AG08395 (cell line): ENCODE data around the gene LIMS1.

Source experiments
- DNase-seq: peaks from one replicate; pipeline ENCODE4 v3.0.0; 2012; ENCODE audit warnings: mixed read lengths, low spot score

Gene LIMS1

DNA sequence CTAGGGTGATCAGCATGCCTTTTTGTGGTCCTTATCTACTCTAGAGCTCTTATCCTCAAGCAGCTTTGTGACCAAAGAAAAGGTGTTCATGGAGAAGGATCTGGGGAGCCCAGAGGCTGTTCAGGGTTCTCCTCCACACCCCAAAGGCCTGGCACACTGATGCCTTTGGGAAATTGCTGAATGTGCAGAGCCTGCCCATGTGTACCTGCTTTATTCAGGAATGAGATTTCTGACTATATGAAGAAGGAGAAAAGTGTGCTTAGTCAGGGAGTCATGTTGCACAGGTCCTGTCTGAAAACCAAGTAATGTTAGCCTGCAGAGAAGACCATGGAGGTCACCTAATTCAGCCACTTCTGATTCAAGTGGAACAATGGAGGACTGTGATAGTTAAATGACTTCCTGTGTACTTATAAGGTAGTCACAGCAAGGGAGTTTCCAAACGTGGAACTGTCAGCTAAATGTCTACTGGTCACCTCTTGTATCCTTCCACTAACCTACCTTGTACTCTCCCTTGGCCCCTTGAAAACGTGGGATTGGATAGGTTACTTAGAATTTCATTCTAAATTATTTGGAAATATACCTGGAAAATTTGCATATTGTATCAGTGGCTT is 81.3 kb downstream of the LIMS1 start:
- DNase-seq, result no peak

DNA sequence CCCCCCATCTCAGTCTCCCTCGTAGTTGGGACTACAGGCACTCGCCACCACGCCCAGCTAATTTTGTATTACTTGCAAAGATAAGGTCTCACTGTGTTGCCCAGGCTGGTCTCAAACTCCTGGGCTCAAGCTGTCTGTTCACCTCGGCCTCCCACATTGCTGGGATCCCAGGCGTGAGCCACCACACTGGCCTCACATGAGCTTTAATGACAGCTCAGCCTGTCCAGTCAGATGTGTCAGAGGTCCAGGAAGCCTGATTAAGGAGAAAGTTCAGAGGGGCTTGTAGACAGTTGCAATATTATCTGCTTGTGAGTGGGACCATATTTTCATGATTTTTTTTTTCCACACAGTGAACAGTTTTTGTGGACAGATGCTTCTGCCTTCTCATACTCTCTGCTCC is 82.0 kb downstream of the LIMS1 start:
- no peak for DNase-seq

DNA sequence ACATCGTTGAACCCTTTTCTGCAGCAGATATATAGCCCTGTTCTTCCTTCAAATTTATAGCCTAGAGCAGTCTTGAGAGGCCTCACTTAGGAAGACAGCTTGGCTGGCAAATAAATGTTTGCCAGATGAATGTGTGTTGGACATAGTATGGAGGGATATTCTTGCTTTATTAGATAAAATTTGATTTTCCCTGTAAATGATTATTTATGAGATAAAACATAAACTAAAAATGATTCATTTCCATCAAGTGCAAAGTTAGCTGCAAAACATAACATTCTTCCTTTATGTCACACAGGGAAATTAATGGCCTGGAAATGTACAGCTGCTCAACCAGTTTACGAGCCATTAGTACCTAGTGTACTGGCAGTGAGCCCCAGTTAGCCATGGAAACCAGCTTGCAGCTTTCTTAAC is 82.5 kb downstream of the LIMS1 start:
- DNase-seq, result no peak

DNA sequence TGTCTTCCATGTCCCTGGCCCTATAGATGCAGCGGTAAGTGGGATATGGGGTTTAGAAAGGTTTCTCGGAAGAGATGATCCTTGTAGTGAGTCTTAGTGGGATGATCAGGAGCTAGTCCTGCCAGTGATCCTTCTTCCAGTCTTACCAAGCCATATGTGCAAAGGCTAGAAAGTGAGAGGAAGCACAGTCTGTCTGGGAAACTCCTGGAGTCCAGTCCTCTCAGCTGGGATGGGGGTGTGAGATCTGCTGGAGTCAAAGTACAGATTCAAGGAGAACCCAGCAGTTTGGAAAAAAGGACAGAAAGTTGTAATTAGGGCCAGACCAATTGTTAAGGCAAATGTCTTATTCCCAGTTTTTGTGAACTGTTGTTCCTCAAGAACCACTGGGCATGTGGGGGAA is 83.3 kb downstream of the LIMS1 start:
- DNase-seq, result no peak

DNA sequence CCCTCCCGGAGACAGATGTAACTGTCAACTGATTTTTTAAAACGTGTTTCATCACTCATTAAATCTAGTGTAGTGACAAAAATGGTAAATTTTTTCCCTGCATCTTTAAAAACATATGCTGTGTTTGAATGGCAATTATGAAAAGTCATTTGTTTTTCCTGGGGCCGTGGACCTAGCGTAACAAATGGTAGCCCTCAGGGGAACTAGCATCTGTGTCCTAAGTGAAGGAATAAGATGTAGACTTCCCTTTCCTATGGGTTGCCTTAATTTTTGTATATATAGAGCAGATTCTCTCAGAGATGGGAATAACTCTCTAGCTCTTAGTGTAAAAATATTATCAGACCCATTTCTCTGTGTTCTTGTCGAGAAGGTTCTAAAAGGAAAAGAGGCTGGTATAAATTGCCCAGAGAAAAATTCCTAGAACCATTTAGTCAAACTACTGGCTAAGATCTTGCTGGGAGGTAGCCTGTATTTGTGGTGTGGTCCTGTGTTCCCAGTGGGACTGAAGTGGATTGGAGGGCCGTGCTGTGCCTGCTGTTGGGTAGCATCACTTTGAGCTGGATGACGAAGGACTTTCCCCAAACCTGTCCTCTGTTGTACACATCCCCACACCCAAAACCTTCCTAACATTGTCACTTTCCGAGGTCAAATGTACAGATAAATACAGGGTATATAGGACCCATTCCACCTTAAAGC is 85.8 kb downstream of the LIMS1 start:
- DNase-seq, result no peak

DNA sequence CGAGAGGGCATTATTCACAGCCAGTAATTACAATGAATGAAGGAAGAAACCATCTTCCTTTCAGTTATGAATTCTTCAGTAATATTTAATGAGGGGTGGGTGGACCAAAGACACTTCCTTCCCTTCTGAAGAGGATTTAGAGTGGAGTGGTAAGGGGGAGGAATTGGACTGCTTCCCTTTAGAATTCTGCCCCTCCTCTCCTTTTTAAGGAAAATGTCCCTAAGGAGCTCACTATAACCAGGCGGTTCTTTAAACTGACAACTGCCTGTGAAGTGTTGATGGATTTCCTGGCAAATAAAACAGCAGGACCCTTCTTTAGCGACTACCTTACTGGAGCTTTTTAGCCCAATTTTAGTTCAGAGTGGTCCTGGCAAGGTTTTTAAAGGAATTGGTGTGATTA is 86.4 kb downstream of the LIMS1 start:
- no peak for DNase-seq

DNA sequence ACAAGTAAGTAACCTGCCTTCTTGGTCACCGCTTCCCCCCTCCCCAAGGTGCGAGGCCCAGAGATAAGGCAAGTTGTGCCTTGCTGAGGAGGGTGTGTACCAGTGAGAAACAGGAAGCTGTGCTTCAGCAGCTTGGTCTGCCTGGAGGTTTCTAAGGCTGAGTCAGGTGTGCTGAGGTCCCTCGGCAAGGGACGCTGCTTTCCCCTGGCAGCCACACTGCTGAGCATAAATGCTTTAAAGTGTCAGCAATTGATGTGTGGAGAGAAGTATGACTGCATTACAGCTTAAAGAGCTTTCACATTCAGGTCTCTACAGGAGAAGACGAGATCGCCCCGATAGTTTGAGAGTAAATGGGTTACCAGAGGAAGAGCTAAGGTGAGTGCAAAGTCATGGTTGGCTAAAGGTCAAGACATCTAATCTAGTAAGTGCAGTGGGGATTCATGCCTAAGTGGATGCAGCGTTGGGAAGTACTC is 86.9 kb downstream of the LIMS1 start:
- DNase-seq, result no peak

DNA sequence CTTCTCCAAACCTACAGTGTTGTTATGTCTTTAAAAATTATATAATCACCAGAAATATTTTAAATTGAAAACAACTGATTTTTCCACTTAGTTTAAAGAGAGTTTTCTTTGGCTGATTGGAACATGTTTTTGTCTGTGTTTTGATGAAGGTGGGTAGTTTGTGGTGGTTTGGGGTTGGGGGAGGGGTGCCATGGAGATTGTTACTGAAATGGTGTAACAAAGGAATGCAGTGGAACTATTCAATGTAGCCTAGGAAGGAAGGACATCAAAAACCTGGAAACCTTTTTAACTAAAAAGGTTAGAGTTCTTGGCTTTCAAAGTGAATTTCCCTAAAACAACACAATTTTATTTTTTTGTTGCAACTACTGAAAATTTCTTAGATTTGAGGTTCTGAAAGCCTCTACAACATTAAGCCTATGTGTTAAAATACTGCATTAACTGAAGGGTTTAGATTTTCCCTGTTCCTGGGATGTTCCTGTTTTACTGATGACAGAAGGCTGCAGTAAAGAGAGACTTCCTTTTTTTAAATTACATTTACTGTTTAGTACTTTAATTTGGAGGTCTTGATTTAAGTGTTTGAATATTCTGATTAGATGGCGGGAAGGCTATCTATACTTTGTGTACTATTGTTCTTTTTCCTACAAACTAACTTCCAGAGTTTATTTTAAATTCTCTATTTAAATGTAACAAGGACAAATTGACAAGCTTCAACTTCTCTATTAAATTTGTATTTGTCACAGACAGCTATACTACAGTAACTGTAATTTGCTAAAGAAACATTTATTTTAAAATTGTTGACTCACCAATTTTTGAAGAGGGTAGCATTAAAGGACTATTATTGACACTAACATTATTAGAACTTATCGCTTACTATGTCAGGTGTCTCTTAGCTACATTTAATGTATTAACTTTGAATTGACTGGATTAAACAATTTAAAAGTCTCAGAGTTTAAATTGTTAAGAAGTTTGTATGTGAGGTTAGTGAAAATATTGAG is 87.7 kb downstream of the LIMS1 start:
- DNase-seq, result no peak

DNA sequence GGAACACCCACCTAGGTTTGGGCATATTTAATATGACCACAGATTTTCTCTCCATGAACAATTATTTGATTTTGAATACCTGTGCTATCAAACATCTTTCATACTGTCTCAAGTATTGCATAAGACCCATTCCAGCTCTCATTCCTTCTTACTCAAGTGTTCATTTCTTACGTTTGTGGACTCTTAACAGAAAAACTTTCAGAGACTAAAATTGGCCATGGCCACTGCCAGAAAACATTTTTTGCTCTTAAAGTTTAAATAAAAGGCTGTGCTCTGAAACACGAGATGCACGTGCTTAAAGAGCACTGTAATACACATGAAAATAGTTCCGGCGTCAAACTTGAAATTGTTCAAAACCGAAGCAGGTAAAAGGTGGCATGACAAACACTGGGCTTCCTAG is 89.3 kb downstream of the LIMS1 start:
- no peak for DNase-seq

DNA sequence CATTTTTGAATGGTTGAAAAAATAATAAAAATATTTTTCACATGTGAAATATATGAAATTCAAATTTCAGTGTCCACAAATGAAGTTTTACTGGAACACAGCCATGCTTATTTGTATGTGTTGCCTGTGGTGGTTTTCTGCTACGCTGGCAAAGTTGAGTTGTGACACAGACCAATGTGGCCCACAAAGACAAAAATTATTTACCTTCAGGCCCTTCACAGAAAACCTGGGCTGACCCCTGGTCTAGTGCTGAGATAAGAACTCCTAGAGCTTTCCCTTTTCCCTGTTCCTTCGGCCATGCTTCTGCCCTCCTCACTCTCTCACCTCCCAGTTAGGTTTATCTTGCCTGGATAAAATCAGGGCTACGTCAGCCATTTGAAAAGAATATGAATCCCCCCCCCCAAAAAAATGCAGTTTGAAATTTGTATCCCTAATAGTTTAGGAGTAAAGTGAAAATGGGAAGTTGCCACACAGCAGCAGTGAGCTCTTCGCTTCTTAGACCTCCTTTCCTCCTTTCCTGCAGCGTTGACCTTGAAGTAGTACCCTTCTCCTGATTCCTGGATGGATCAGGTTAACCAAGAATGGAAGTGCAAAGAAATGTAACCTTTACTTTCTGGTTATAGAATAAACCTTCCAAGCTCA is 91.0 kb downstream of the LIMS1 start:
- no peak for DNase-seq

DNA sequence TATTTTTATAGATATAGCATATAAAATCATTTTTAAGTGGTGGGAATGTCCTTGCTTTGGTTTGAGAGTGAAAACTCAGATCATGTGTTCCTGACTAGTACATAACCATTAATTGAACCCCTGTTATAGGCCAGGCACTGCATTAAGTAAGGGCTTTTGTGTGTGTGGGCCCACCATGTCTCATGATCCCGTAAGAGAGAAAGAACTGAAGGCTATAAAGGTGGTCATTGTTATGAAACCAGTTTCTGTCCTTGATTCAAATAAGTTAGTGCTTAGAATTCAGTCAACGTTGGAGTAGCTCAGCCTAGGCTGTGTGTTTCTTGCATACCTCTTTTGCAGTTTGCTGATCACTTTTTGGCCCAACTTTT is 91.5 kb downstream of the LIMS1 start:
- no peak for DNase-seq

DNA sequence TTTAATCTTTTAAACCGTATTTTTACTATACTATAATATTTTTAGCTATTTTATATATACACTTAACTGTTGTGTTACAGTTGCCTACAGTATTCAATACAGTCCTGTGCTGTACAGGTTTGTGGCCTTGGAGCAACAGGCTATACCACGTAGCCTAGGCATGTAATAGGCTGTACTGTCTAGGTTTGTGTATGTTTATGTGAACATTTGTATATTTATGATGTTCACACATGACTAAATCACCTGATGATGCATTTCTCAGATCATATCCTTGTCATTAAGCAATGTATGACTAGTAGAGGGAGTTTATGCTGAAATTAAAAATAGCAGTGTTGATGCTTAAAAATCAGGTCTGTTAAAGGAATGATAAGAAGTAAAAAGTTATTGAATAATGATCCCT is 92.7 kb downstream of the LIMS1 start:
- no peak for DNase-seq

DNA sequence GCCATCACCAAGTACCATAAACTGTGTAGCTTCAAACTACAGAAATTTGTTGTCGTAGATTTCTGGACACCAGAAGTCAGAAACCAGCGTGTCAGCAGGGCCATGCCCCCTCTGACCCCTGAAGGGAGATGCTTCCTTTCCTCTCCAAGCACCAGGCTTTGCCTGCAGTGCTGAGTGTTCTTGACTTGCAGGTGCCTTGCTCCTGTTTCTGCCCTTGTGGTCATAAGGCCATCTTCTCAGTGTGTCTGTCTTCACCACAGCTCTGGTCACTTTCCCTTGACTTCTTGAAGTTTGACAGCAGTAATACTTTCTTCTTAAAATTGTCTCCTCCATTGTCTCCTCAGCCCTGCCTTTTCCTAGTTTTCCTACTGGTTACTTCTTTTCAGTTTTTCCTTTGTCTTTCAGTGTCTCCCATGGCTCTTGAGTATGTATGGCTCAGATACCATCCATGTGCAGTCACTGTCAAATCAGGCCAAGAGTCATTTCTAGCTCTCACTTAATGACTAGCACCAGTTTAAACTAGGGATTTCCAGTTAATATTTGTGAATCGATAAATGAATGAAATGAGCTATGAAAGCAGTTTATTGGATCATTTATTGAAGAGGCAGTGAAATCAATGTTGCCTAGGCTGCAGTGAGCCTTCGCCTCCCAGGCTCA is 93.8 kb downstream of the LIMS1 start:
- no peak for DNase-seq

DNA sequence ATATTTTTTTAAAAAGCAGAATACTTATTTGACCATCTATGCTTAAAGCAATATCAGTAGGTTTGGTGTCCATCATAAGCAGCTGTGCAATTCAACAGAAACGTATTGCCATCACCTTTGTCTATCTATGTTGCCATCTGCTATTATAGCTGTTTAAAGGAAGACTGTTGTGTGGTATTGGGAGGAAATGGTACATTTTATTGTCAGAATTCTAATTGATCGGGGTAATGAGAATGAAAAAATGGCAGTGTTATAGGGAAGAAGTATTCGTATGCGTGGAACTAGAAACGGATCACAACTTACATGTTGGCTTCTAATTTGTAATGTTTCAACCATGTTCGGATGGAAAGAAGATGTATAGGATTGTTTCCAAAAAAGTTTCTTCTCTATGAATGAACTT is 94.7 kb downstream of the LIMS1 start:
- DNase-seq, result no peak

DNA sequence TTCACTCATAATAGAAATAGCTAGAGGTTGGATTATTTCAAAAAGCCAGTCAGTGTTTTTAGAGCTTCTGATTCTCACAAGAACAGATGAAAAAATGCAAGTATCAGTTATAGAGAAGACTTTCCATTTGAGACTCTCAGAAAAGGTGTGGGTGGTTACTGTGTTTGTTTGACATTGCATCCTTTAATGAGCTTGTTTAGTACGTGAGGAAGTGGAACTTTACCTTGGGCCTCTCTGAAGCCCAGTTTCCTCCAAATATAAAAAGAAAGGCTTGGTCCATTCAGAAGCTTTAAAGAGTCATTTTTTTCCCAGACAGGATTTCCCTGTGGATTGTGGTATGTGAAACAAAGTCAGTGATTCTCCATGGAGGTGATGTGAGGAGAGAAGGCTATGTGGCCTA is 95.1 kb downstream of the LIMS1 start:
- no peak for DNase-seq

DNA sequence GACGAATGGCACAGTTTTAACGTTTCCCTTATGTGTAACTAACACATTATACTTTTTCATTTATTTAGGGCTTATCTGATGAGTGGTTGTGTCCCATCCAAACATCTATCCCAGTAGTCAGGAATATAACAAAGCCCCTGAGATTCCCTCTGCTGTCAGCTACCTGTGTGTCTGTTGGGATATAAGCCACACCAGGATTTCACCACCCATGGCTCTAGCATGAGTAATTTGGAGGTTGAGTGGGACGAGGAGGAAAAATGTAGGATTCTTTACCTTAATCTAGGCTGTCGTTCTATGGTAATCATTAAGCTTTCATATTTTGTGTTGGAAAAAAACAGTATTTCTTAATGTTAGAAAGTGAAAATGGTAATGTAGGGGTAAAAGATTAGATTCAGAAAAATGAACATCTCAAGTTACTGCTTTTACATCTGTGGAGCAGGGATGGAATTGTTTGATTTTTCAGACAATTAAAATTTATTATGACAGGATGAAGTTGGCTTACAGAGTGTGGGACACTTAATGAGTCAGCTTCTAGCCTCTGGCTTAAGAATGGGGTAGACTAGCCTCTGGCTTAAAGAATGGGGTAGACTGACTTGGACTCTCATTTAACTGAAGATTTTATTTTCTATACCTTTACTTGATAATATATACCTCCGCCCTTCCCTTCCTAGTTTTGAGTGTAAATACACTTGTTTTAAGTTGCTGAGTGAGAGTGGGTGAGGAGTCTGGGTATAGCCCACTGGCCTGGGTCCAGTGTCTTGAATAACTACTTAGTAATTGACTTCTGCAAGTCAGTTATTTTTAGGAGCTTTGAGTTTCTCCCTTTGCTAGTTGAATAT is 96.5 kb downstream of the LIMS1 start:
- DNase-seq, result no peak

DNA sequence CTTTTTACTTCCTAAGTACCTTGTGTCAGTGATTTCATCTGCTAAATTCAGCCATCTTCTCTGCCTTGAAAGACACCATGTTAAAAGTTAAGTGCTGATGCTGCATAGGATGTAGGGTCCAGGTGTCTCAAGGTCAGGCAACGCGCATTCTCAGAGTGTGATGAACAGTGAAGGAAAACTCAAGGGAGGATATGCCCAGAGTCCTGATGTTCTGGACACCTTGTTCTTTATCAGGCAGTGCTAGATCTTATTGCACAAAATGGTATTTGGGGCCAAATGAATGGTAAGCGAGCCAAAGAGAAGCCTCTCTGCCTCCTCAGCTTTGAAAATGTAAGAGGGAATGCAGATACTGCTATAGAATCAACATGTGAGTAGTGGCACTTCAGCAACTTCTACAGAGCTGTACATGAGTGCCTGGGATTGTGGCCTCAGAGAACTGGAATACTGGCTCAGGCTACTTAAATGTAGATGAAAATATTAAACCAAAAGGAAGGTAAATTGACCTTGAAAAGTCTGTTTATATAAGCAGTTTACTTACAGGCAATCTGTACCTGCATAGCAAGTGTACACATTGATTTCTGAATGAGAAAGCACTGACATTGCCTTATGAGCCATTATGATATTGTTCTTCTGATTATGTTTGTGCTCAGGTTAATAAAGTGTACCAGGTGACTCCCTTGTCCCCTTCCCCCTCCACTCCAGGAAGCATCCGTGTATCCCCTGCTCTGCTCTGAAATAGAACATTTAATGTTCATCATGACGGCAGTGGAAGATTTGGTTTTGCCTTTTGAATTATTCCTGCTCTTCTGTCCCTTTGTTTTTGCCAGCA is 98.3 kb downstream of the LIMS1 start:
- DNase-seq, result no peak

DNA sequence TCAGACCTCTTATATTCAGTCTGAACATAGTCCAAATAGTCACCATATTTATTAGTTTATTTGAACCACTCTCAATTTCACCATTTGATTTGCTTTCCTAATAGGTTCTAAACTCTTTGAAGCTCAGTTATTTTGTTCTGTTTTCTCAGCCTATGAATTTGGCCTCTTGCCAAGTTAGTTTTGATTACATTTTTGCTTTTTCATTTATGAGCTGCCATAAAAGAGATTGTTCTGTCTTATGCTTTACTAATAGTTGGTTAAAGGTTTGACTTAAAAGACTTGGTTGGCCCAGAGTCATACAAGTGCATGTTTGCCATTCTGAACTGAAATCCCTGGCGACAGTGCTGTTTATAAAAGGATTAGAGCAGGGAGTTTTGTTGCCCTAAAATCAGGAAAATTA is 99.1 kb downstream of the LIMS1 start:
- no peak for DNase-seq

DNA sequence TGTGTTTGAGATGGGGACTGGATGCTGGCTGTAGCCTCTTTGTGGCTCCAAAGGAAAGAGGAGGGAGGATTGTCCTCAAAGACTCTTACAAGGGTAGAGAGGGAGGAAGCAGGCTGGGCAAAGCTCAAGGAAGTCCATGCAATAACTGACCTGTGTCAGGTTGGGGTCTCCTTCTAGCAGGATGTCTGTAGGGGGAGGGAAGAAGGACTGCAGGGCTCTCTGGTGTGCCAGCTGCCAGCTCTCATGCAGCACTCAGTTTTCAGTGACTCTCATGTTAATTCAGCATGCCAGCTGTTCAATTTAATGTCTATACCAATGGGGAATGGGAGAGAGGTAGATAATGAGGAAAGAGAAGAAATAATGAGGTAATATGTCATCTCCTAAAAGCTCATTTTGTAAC is 99.7 kb downstream of the LIMS1 start:
- no peak for DNase-seq

DNA sequence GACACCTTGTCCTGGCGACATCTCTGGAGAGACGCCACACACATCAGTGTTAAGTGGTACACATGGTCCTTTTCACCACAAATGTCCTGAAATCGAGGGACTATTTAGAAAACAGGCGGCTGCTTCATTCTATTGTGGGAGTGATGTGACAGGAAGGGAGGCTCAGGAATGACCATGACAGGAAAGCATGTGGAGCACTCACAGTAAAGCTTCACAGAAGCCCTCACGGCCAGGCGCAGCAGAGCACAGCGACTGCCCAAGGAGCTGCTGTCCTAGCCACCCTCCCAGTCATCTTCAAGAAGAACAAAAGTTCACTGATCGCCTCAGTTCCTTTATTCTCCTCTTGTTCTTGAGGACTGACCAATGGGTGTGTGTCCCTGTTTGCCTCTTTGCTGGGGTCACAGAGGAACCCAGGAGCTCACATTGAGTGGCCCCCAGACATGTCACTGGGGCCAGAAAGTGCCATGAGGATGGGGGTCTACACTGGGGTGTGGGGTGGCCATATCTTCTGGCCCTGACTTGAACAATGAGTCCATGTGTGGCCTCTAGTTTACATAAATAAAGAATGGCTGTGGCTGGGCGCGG is 100.4 kb downstream of the LIMS1 start:
- DNase-seq, result no peak
